GM19397 (cell line): Measurements from ENCODE around the gene LIN7C.

Experiments used
- ATAC-seq: cut with Tn5 transposase; IDR thresholded peaks from one replicate; pipeline ENCODE4 v1.9.1; 2021; ENCODE audit warnings: mild to moderate bottlenecking, moderate library complexity; ENCODE audit not compliant: unreplicated experiment

LIN7C gene

GRCh38 chr11:27512238-27512637 lies 5.7 kb upstream of the LIN7C start:
- no peak for ATAC-seq

- ATAC-seq, result no peak
Measured at GRCh38 chr11:27509908-27510307, 3.3 kb upstream of the LIN7C start.

GRCh38 chr11:27507557-27508322 lies 1.2 kb upstream of the LIN7C start:
- no peak for ATAC-seq

GRCh38 chr11:27505781-27506180 lies 788 bp downstream of the LIN7C start:
- ATAC-seq, result no peak

- no peak for ATAC-seq
Measured at GRCh38 chr11:27504205-27504604, 2.4 kb downstream of the LIN7C start.

GRCh38 chr11:27501100-27501499 lies 5.5 kb downstream of the LIN7C start:
- ATAC-seq, result no peak

GRCh38 chr11:27497911-27498310 lies 8.7 kb downstream of the LIN7C start:
- no peak for ATAC-seq

- no peak for ATAC-seq
Measured at GRCh38 chr11:27497284-27497866, 9.2 kb downstream of the LIN7C start.

- ATAC-seq, result no peak
Measured at GRCh38 chr11:27496461-27496860, 10.1 kb downstream of the LIN7C start.

- no peak for ATAC-seq
Measured at GRCh38 chr11:27495710-27496300, 10.8 kb downstream of the LIN7C start.

GRCh38 chr11:27489092-27489491 lies 17.5 kb downstream of the LIN7C start:
- no peak for ATAC-seq

- ATAC-seq, result no peak
Measured at GRCh38 chr11:27487706-27488105, 18.9 kb downstream of the LIN7C start.

- no peak for ATAC-seq
Measured at GRCh38 chr11:27485930-27486773, 20.4 kb downstream of the LIN7C start.

GRCh38 chr11:27482793-27483192 lies 23.8 kb downstream of the LIN7C start:
- ATAC-seq, result no peak

- no peak for ATAC-seq
Measured at GRCh38 chr11:27481992-27482391, 24.6 kb downstream of the LIN7C start.

GRCh38 chr11:27477831-27478230 lies 28.7 kb downstream of the LIN7C start:
- ATAC-seq, result no peak

- ATAC-seq, result no peak
Measured at GRCh38 chr11:27477243-27477642, 29.3 kb downstream of the LIN7C start.

- ATAC-seq, result no peak
Measured at GRCh38 chr11:27475622-27476021, 30.9 kb downstream of the LIN7C start.

GRCh38 chr11:27473017-27473406 lies 33.6 kb downstream of the LIN7C start:
- no peak for ATAC-seq

GRCh38 chr11:27472398-27473016 lies 34.1 kb downstream of the LIN7C start, which contains the start of gene LGR4:
Gene LGR4, minus strand, starts transcription at chr11:27472790. Its CDS starts 488 bp downstream, at chr11:27472302.
- ATAC-seq, result peak; percentile 71
